Astrocyte (in vitro differentiated cells and primary cell): ENCODE results near the gene MADD. TPM values are rescaled to one million over a fixed set of nuclear protein-coding genes. Genes with fewer than 3 reads are reported as not detected.

Source experiments
- DNase-seq: peaks from one replicate; pipeline ENCODE4 v3.0.0-alpha.2; 2010; ENCODE audit warnings: low read depth
- FAIRE-seq: peaks from 2 replicates; lab custom pipeline; 2011; peaks lifted over from hg19 to GRCh38; lab: Jason Lieb, UNC
- H2AFZ ChIP-seq: 2 replicates; pipeline ENCODE4 v1.6.0; 2012; ENCODE audit warnings: low read depth, low read length, inconsistent platforms
- H3K27ac ChIP-seq: 2 replicates; pipeline ENCODE4 v1.5.1; 2011; ENCODE audit warnings: low read depth, low read length, inconsistent platforms
- H3K27me3 ChIP-seq: 2 replicates; pipeline ENCODE4 v1.6.0; 2011; ENCODE audit warnings: low read length, inconsistent platforms; ENCODE audit not compliant: insufficient read depth
- H3K36me3 ChIP-seq: 2 replicates; pipeline ENCODE4 v1.5.1; 2011; ENCODE audit warnings: low read length, inconsistent platforms; ENCODE audit not compliant: insufficient read depth
- H3K4me1 ChIP-seq: 2 replicates; pipeline ENCODE4 v1.5.1; 2011; ENCODE audit warnings: low read length, inconsistent platforms; ENCODE audit not compliant: insufficient read depth
- H3K4me2 ChIP-seq: 2 replicates; pipeline ENCODE4 v1.6.0; 2012; ENCODE audit warnings: low read length, inconsistent platforms
- H3K4me3 ChIP-seq: 2 replicates; pipeline ENCODE4 v1.5.1; 2011; ENCODE audit warnings: low read depth, mild to moderate bottlenecking, low read length, inconsistent platforms; ENCODE audit not compliant: insufficient read depth
- H3K79me2 ChIP-seq: 2 replicates; pipeline ENCODE4 v1.6.0; 2012; ENCODE audit warnings: mild to moderate bottlenecking, low read length, inconsistent platforms; ENCODE audit not compliant: insufficient read depth
- H3K9ac ChIP-seq: 2 replicates; pipeline ENCODE4 v1.6.0; 2012; ENCODE audit warnings: mild to moderate bottlenecking, low read length, inconsistent platforms
- H3K9me3 ChIP-seq: 2 replicates; pipeline ENCODE4 v1.5.1; 2012; ENCODE audit warnings: low read depth, mild to moderate bottlenecking, low read length, inconsistent platforms; ENCODE audit not compliant: insufficient read depth
- H4K20me1 ChIP-seq: 2 replicates; pipeline ENCODE4 v1.6.0; 2012; ENCODE audit warnings: low read length, inconsistent platforms; ENCODE audit not compliant: insufficient read depth
- H3K27ac Mint-ChIP-seq: one replicate; pipeline ENCODE4 v1.8.0; 2021; ENCODE audit warnings: mild to moderate bottlenecking, mixed read lengths; ENCODE audit not compliant: unreplicated experiment
- H3K27me3 Mint-ChIP-seq: one replicate; pipeline ENCODE4 v1.8.0; 2021; ENCODE audit warnings: low read depth, mixed read lengths; ENCODE audit not compliant: unreplicated experiment
- H3K36me3 Mint-ChIP-seq: one replicate; pipeline ENCODE4 v1.8.0; 2021; ENCODE audit warnings: low read depth, mixed read lengths; ENCODE audit not compliant: unreplicated experiment
- H3K4me1 Mint-ChIP-seq: one replicate; pipeline ENCODE4 v1.8.0; 2021; ENCODE audit warnings: low read depth, mixed read lengths; ENCODE audit not compliant: unreplicated experiment
- H3K4me3 Mint-ChIP-seq: one replicate; pipeline ENCODE4 v1.8.0; 2021; ENCODE audit warnings: mild to moderate bottlenecking, moderate library complexity, mixed read lengths; ENCODE audit not compliant: unreplicated experiment
- H3K9me3 Mint-ChIP-seq: one replicate; pipeline ENCODE4 v1.8.0; 2021; ENCODE audit warnings: mild to moderate bottlenecking, mixed read lengths; ENCODE audit not compliant: unreplicated experiment
- EZH2 ChIP-seq: IDR thresholded peaks from 2 replicates; pipeline ENCODE4 v1.6.1; 2012; ENCODE audit warnings: mild to moderate bottlenecking, low read length, inconsistent platforms; ENCODE audit not compliant: insufficient read depth
- total RNA-seq: library from RNA; stranded (reverse); gene quantifications from 2 replicates; pipeline ENCODE4 v1.2.1, GENCODE V29; 2021
- TF ChIP-seq, protein P1 (sequence below): IDR thresholded peaks from 2 replicates; pipeline ENCODE4 v1.5.1; 2011; ENCODE audit warnings: low read depth, mild to moderate bottlenecking, inconsistent platforms, low read length, moderate library complexity; ENCODE audit not compliant: insufficient read depth

MADD gene
- total RNA-seq, 1 donor from 2014 or later, result 22.9 TPM

DNA sequence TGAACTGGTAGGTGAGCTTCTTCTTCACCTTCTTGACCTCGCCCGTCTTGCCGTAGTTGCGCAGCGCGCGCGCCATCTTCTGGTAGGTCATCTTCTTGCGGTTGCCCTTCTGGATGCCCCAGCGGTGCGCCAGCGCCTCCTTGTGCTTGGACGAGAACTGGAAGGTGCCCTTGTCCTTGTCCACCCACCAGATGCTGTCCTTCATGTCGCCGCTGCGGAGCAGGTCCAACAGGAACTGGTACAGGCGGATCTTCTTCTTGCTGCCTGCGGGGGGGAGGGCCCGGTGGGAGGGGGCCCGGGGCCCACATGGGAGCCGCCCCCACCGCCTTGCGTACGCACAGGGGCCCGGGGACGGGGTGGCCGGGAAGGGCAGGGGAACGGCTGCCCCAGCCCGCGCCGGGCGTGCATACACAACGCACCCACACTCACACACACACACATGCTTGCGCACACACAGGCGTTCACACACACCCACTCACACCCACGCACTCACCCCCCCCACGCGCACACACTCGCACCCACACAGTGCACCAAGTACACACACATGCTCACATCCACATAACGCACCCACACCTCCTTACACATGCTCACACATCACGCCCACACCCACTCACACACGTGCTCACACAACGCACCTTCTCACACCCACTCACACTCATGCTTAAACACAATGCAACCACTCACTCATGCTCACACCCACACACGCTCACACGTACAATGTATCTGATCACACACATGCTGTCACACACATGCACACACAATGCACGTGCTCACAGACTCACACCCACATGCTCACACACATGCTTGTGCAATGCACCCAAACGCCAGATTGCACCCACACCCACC, 85.6 kb downstream of the MADD start:
- Histone ChIP-seq H3K79me2 (no peaks in the 10 kb centered on the region), H3K4me3 (no peak overlapping the region), H4K20me1 (no peaks in the 10 kb centered on the region), H2AFZ (peak overlapping the region; percentile 81), H3K27ac (no peak overlapping the region), H3K27me3 (no peaks in the 10 kb centered on the region), H3K9ac (no peak overlapping the region), H3K9me3 (no peaks in the 10 kb centered on the region), H3K36me3 (no peaks in the 10 kb centered on the region), H3K4me2 (peak overlapping the region; percentile 75), H3K4me1 (no peaks in the 10 kb centered on the region)
- FAIRE-seq (no peak), DNase-seq (peak; percentile 71)
- H3K27ac Mint-ChIP-seq, result peak overlapping the region; percentile 45
- H3K4me1 Mint-ChIP-seq, result no peaks in the 10 kb centered on the region
- peaks cover 1% of the 10 kb centered on the region for H3K36me3 Mint-ChIP-seq
- H3K9me3 Mint-ChIP-seq, result no peaks in the 10 kb centered on the region
- no peaks in the 10 kb centered on the region for H3K27me3 Mint-ChIP-seq
- TF ChIP-seq, protein P1, sequence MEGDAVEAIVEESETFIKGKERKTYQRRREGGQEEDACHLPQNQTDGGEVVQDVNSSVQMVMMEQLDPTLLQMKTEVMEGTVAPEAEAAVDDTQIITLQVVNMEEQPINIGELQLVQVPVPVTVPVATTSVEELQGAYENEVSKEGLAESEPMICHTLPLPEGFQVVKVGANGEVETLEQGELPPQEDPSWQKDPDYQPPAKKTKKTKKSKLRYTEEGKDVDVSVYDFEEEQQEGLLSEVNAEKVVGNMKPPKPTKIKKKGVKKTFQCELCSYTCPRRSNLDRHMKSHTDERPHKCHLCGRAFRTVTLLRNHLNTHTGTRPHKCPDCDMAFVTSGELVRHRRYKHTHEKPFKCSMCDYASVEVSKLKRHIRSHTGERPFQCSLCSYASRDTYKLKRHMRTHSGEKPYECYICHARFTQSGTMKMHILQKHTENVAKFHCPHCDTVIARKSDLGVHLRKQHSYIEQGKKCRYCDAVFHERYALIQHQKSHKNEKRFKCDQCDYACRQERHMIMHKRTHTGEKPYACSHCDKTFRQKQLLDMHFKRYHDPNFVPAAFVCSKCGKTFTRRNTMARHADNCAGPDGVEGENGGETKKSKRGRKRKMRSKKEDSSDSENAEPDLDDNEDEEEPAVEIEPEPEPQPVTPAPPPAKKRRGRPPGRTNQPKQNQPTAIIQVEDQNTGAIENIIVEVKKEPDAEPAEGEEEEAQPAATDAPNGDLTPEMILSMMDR, result peak; percentile 82
- no peak for TF ChIP-seq EZH2
- peak overlapping the region; percentile 70 for H3K4me3 Mint-ChIP-seq

DNA sequence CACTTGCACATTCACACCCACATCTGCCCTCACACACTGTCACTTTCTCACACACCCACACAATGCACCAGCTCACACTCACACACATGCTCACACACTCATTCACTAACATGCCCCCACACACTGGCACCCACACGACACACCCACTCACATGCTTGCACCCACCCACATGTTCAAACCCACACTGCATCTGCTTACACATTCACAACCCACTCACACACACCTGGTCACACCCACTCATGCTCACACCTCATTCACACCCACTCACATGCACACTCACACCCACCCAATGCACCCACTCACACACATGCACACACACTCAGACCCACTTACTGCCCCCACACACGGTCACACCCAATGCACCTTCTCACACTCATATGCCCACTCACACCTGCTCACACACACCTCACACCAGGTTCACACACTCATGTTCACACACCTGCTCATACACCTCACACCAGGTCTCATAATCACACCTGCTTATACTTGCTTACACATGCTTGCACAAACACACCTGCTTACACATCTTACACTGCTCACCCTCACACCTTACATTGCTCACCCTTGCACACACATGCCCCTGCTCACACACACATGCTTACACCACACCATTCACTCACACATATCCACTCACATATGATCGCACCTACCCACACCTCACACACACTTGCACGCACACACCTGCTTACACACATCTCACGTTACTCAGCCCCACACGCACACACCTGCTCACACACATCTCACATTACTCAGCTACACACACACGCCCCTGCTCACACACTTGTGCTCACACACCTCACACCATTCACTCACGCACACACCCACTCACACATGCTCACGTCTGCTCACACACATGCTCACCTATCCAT, 86.4 kb downstream of the MADD start:
- Histone ChIP-seq H3K4me3 (no peak overlapping the region), H3K4me1 (no peaks in the 10 kb centered on the region), H3K79me2 (no peaks in the 10 kb centered on the region), H3K27me3 (no peaks in the 10 kb centered on the region), H3K27ac (no peak overlapping the region), H3K4me2 (no peak overlapping the region), H3K36me3 (no peaks in the 10 kb centered on the region), H3K9ac (no peak overlapping the region), H4K20me1 (no peaks in the 10 kb centered on the region), H2AFZ (no peak overlapping the region), H3K9me3 (no peaks in the 10 kb centered on the region)
- no peaks in the 10 kb centered on the region for H3K27me3 Mint-ChIP-seq
- no peak for FAIRE-seq
- H3K4me3 Mint-ChIP-seq, result no peak overlapping the region
- DNase-seq, result no peak
- TF ChIP-seq, protein P1, result no peak
- TF ChIP-seq EZH2, result no peak
- H3K4me1 Mint-ChIP-seq, result peaks cover 2% of the 10 kb centered on the region
- no peaks in the 10 kb centered on the region for H3K36me3 Mint-ChIP-seq
- no peaks in the 10 kb centered on the region for H3K9me3 Mint-ChIP-seq
- H3K27ac Mint-ChIP-seq, result no peak overlapping the region
